Activated CD4-positive, alpha-beta T cell treated with anti-CD3 and anti-CD28 coated beads, Interleukin-2, amount 50 U/mL, for 4 hours (primary cell): ENCODE measurements around the gene GGT5.
"Not testable (repeated sequence)": the region's sequence is repeated elsewhere in the genome, so short reads cannot be mapped to it uniquely, and the experiment has no call there.

Experiments used
- DNase-seq, 2 experiments: peaks; one replicate each; pipeline ENCODE4 v3.0.0-alpha.2; 2020

Gene GGT5

DNA sequence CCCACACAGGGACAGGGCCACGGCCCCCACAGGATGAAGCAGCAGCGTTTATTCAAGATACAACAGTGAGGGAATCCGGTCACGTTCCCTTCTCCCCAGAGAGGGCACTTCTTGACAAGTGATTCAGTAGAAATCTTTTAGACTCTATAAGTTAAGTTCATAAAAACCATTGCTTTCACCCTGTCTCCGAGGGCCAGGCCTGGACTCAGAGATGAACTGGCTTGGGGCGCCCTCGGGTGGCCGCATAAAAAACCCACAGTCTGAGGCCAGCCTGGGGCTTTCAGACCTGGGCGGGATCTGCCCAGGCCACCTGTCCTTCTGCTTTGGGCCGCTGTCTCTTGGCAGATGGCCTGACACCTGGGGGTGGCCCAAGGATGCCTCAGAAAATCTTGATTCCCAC lies 14.6 kb upstream of the GGT5 start:
- peak; percentile 53 to 57 for DNase-seq

DNA sequence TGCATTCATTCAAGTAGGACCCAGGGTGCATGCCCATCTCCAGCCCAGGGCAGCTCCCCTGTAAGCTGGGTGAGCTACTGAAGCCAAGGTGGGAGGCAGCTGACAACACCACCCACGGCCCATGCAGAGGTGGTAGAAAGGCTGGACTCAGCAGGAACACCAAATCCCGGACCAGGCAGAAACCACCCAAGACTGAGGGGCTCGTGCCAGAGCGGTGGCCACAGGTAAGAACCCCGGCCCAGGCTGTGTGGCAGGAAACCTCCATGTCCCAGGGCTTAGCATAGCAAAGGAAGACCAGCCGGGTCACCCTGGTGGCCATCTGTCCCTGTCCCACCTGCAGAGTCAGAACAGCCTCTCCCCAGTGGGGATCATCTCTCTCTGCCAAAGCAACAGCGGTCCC lies 11.9 kb upstream of the GGT5 start:
- not testable (repeated sequence) for DNase-seq

DNA sequence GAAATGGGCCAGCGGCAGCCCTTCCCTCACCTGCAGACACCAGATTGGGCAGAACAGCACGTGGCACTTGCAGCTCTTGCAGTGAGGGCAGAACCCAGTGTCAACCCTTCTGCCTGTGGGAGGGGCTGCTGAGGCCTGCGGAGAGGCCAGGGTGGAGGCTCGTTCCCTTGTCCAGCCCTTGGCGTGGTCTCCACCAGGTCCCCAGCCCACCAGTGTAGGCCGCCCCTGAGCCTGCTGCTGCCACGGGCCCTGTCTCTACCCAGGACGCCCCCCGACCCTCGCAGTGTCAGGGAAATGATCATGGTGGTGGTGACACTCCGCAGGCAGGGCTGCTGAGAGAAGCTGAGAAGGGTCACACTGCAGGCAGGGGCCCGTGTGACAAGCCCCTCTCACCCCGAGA lies 11.3 kb upstream of the GGT5 start:
- DNase-seq: not testable (repeated sequence)

DNA sequence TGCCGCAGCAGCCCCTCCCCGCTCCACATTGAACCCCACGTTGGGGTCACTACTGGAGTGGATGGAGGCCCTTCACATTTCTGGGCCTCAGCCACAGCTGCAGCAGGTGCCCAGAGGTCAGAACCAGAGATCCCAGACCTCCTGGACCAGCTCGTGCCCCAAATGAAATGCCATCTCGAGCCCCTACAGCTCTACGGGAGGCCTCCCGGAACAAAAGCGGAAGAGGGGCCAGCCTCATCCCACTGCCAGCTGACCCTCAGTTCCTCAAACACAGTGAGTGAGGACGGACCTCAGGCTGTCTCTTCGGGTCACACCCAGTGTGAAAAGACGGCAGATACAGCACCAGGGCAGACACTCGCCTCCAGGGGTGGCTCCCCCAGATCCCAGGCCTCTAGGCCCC lies 8.2 kb upstream of the GGT5 start:
- not testable (repeated sequence) for DNase-seq

DNA sequence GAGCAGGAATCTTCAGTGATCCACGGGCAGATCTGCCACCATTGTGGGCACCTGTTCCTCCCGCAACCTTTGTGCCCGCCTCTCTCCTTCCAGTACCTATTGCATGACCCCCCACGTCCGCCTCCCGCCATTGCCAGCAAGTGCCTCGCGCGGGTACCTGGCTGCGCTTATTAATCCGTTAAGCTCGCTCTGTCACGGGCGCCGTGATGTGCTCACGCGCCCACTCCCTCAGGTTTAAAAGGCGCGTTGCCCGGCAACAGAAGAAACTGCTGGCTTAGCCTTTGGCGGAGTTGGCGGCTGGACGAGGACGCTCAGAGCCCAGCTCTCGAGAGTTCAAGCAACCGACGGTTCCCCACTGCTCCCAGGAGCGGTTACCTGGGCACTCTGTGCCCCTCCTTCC lies 6.4 kb upstream of the GGT5 start:
- DNase-seq: not testable (repeated sequence)

- not testable (repeated sequence) for DNase-seq
These were observed 4.5 kb upstream of the GGT5 start for GRCh38 chr22:24249413-24249812.

GRCh38 chr22:24248611-24249010 lies 3.7 kb upstream of the GGT5 start:
- DNase-seq: not testable (repeated sequence)

DNA sequence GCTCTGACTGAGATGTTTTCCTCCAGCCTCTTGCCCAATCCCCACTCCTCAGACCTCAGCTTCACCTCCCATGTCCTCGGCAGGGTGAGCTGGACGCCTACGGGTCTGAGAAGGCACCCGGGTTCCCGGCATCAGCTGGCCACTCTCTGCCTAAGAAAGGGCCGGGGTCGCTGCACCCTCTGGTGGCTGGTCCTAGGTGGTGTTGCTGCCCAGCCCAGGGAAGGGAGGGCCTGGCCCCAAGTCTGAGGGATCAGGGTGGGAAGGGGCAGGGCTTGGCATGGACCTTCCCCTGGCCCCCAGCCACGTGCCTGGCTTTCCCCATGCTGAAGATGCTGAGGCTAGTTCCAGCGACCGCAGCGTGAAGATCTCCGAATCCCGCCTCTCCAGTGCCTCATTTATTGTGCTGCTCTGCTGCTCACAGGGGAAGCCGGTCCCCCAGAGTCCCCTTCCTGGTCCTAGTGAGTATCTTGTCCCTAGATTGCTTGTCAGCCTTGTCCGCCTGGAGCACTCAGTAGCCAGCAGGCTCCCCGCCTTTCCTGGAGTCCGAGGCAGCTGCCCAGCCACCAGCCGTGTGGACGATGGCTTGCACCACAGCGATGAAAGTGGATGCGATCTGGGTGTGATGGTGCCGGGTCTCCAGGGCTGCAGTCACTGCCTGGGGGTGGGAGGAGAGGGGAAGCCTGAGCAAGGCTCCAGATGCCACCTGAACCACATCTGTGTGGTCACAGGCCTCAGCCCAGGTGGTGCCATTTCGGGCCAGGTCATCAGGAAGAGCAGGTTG lies 2.9 kb upstream of the GGT5 start:
- peak; percentile 31 to 32 for DNase-seq

GRCh38 chr22:24247011-24247507 lies 2.2 kb upstream of the GGT5 start:
- DNase-seq: no peak

- DNase-seq: not testable (repeated sequence)
These were observed 991 bp upstream of the GGT5 start for GRCh38 chr22:24245584-24246561.

DNA sequence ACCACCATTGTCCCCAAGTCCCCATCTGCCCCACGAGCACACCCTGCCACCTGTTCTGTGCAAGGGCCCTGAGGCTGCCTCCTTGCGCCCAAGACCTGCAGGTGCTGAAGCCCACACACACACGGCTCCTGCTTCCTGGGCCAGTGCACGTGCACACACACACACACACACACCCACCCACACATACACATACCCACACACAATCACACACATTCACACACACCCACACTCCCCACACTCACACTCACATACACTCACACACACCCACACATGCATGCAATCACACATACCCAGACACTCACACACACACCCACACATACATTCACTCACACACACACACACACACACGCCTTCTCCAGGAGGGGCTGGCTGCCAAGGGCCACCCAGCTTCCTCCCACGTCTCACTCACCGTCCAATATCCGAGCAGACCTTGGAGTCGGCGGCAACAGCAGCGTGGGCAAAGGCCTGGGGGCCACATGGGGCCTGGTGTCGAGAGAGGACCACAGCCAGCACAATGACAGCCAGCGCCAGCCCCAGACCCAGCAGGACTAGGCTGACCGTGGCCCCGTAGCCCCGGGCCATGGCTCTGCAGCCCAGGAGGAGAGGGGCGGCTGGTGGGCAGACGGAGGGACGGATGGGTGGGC lies 616 bp downstream of the GGT5 start:
- peak in 1 of 2 experiments; percentile 6 for DNase-seq

DNA sequence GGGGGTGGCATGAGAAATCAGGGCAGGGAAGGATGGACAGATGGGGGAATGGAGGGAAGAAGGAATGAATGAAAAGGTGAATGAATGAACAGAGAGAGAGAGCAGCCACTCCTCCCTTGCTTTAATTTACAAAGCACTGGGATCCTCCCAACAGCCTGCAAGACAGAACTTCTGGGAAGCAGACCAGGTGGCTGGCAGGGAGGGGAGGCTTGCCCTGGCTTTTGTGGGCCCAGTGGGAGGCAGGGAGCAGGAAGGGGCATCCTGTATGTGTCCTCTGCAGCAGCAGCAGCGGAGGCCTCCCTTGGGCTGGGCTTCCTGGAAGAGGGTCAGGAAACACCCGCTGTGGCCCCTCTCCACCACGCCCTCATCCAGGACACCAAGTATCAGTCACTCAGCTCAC lies 1.5 kb downstream of the GGT5 start:
- not testable (repeated sequence) for DNase-seq

- DNase-seq: not testable (repeated sequence)
These were observed 3.7 kb downstream of the GGT5 start for GRCh38 chr22:24240985-24241692.

GRCh38 chr22:24240381-24240780 lies 4.5 kb downstream of the GGT5 start:
- no peak for DNase-seq

- not testable (repeated sequence) for DNase-seq
These were observed 6.7 kb downstream of the GGT5 start for GRCh38 chr22:24238101-24238694.

DNA sequence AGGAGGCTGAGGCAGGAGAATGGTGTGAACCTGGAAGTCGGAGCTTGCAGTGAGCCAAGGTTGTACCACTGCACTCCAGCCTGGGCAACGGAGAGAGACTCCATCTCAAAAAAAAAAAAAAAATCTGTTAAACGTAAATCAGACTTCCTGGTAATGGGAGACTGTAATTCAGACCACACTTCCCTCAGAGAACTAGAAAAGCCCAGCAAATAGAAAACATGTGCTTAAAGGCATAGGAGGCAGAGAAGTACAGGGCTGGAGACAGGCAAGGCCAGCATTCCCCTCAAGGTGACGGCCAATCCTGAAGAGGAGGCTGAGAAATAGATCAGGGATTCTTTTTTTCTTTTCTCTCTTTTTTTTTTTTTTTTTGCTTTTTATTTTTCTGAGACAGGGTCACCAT lies 8.2 kb downstream of the GGT5 start:
- no peak for DNase-seq

- DNase-seq: no peak
These were observed 9.6 kb downstream of the GGT5 start for GRCh38 chr22:24235315-24235714.

DNA sequence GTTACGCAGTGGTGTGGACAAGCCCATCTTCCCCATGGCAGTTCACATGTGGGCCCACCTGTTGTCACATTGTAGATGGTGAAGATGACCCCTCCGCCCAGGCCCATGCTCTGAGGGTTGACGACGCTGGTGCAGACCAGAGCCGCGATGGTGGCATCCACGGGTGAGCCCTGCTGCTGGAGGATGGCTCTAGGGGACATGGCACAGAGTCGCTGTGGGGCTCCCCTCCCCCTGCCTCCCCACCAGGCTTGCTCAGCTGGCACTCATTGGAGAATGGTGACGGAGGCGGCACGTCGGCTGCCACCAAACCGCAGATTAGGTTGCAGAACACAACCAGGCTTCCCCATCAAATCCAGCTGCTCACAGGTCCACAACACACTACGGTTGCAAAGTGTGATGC lies 11.1 kb downstream of the GGT5 start:
- DNase-seq: no peak

DNA sequence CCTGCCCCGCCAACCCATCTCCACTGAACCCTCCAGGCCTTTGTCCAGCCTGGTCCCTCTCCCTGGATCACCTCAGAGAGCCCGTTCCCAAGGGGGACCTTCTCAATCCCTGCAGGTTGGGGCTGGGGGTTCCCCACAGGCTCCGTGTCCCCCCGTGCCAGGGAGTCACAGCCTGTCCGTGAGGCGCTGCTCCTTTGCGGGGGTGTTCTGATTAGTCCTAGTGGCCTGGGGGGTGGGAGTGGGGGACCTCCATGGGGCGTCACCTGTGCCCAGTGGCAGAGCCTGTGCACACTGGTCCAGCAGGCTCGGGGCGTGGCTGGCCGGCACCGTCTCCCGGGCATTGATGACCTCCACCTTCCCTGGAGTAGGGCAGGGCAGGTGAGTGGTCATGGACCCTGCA lies 11.6 kb downstream of the GGT5 start:
- DNase-seq: no peak

DNA sequence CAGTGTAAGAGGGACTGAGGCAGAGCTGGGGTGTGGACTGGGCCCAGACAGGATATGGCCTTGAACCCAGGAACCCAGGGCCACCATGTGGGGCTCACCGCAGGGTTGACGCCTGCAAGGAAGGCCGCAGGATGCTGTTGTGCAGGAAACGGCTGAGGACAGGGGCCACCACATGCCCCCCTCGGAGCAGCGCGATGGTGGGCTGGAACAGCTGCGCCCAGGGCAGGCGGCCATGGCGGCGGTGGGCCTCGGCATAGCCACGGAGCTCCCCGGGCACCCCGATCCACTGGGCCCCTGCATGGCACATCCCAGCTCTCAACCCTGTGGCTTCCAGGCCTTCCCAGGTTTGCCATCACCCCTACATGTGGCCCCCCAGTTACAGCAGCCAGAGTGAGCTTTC lies 12.2 kb downstream of the GGT5 start:
- DNase-seq: no peak

DNA sequence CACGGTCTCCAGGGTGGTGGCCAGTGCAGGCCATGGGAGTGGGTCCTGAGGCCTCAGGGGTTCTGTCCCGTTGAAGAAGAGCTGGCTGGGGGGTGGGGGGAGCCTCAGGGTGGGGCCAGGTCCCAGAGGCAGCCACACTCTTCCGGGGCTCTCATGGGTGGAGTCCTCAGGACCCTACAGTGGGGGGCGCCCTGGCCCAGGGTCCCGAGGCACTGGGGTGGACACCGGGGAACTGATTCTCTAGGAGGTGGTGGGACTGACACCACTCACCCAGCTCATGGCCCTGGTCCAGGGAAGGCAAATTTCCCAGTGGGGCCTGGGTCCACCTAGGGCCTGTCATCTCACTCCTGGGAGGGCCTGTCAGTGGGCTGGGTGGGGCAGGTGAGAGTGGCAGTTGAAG lies 12.8 kb downstream of the GGT5 start:
- DNase-seq: no peak

- DNase-seq: no peak
These were observed 13.2 kb downstream of the GGT5 start for GRCh38 chr22:24231706-24232105.
